HG03342 (cell line): Measurements from ENCODE around the gene DDX18.
"Not testable (repeated sequence)": the region's sequence is repeated elsewhere in the genome, so short reads cannot be mapped to it uniquely, and the experiment has no call there.

Experiments
- ATAC-seq: cut with Tn5 transposase; IDR thresholded peaks from one replicate; pipeline ENCODE4 v1.9.1; 2021; ENCODE audit warnings: mild to moderate bottlenecking, moderate library complexity; ENCODE audit not compliant: unreplicated experiment

DDX18 gene

GRCh38 chr2:117814417-117815264 is at the start of gene DDX18:
Gene DDX18, plus strand, starts transcription at chr2:117814691. Its CDS starts 87 bp downstream, at chr2:117814778.
- ATAC-seq: peak; percentile 96

- ATAC-seq: no peak
Observed at GRCh38 chr2:117770730-117771129, 43.8 kb upstream of the DDX18 start.

- no peak for ATAC-seq
Observed at GRCh38 chr2:117771969-117772630, 42.4 kb upstream of the DDX18 start.

- no peak for ATAC-seq
Observed at GRCh38 chr2:117774716-117775115, 39.8 kb upstream of the DDX18 start.

- ATAC-seq: no peak
Observed at GRCh38 chr2:117775703-117776219, 38.7 kb upstream of the DDX18 start.

- no peak for ATAC-seq
Observed at GRCh38 chr2:117776888-117777287, 37.6 kb upstream of the DDX18 start.

GRCh38 chr2:117785740-117786139 is 28.8 kb upstream of the DDX18 start:
- peak; percentile 90 for ATAC-seq

- ATAC-seq: no peak
Observed at GRCh38 chr2:117786520-117786919, 28.0 kb upstream of the DDX18 start.

- no peak for ATAC-seq
Observed at GRCh38 chr2:117789505-117789904, 25.0 kb upstream of the DDX18 start.

GRCh38 chr2:117794668-117795067 is 19.8 kb upstream of the DDX18 start:
- no peak for ATAC-seq

GRCh38 chr2:117801826-117802225 is 12.7 kb upstream of the DDX18 start:
- no peak for ATAC-seq

- not testable (repeated sequence) for ATAC-seq
Observed at GRCh38 chr2:117803644-117804325, 10.7 kb upstream of the DDX18 start.

GRCh38 chr2:117812443-117812842 is 2.0 kb upstream of the DDX18 start:
- no peak for ATAC-seq

GRCh38 chr2:117815946-117816345 is 1.5 kb downstream of the DDX18 start:
- ATAC-seq: no peak

- no peak for ATAC-seq
Observed at GRCh38 chr2:117818921-117819320, 4.4 kb downstream of the DDX18 start.

GRCh38 chr2:117820444-117820843 is 6.0 kb downstream of the DDX18 start:
- no peak for ATAC-seq

GRCh38 chr2:117825437-117825836 is 10.9 kb downstream of the DDX18 start:
- no peak for ATAC-seq

- not testable (repeated sequence) for ATAC-seq
Observed at GRCh38 chr2:117827464-117827863, 13.0 kb downstream of the DDX18 start.

- no peak for ATAC-seq
Observed at GRCh38 chr2:117828870-117829269, 14.4 kb downstream of the DDX18 start.

GRCh38 chr2:117832332-117832731 is 17.8 kb downstream of the DDX18 start:
- ATAC-seq: no peak

GRCh38 chr2:117832905-117833613 is 18.6 kb downstream of the DDX18 start:
- ATAC-seq: no peak
